Tibial nerve (tissue), 4 donors: ENCODE measurements around the gene FSTL1.

Experiments
- EP300 ChIP-seq, 2 donors: sonication (generic); formaldehyde crosslinking; IDR thresholded peaks; one replicate each; pipeline ENCODE4 v1.6.1; 2017; ENCODE audit warnings: antibody characterized with exemption in 2 of 2, mild to moderate bottlenecking in 1 of 2
- POLR2A ChIP-seq, 2 donors: fragments of 450-650 bp; IDR thresholded peaks; one replicate each; pipeline ENCODE4 v1.6.1; 2017; ENCODE audit warnings: antibody characterized with exemption in 2 of 2, mild to moderate bottlenecking in 2 of 2, moderate library complexity in 2 of 2
- TF ChIP-seq, protein P1 (sequence below), 5 experiments: fragments of 200-600 bp in 3 of 5; fragments of 450-650 bp in 2 of 5; sonication (generic) in 3 of 5; IDR thresholded peaks; one replicate each; pipeline ENCODE4 v1.5.1; 2016 to 2019; ENCODE audit warnings: antibody characterized with exemption in 5 of 5, mild to moderate bottlenecking in 3 of 5, moderate library complexity in 2 of 5

DNA sequence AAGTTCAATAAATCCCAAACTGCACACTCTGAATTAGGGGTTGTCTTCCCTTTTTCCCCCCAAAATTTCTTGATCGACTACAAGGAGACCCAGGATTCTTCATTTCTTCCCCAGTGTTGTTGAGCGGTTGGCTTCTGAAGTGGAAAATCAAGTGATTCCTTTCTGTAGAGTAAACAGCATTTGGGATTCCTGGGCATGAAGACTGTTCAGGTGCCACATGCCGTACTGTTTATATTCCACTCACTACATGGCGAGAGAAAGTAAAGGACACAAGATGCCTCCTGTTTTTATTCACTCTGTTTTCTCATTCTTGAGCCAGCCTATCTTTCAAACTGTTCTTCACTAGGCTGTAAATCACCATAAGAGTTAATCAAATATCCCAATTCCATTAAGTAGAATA, 12.6 kb downstream of the FSTL1 start:
- TF ChIP-seq, protein P1, sequence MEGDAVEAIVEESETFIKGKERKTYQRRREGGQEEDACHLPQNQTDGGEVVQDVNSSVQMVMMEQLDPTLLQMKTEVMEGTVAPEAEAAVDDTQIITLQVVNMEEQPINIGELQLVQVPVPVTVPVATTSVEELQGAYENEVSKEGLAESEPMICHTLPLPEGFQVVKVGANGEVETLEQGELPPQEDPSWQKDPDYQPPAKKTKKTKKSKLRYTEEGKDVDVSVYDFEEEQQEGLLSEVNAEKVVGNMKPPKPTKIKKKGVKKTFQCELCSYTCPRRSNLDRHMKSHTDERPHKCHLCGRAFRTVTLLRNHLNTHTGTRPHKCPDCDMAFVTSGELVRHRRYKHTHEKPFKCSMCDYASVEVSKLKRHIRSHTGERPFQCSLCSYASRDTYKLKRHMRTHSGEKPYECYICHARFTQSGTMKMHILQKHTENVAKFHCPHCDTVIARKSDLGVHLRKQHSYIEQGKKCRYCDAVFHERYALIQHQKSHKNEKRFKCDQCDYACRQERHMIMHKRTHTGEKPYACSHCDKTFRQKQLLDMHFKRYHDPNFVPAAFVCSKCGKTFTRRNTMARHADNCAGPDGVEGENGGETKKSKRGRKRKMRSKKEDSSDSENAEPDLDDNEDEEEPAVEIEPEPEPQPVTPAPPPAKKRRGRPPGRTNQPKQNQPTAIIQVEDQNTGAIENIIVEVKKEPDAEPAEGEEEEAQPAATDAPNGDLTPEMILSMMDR (IDR thresholded peaks at IDR 0.05), result no peak
- TF ChIP-seq POLR2A (IDR thresholded peaks at IDR 0.05) (no peak), EP300 (IDR thresholded peaks at IDR 0.05) (no peak)
